ENCODE data around the gene METAP2. TPM values are rescaled to one million over a fixed set of nuclear protein-coding genes. Genes with fewer than 3 reads are reported as not detected.

Gene METAP2
- total and polyA plus RNA-seq, 2 of the 8 experiments (the other 6 are each of a cell fraction or from before 2014, with no cell fraction given): 41.3 to 114 TPM

- no peak for TF ChIP-seq KDM4A (IDR thresholded peaks at IDR 0.05; ENCODE audit: low read depth, low read length, severe bottlenecking)
- TF ChIP-seq CREB1 (IDR thresholded peaks at IDR 0.05): no peak
Observed at GRCh38 chr12:95465275-95465674, 8.7 kb upstream of the METAP2 start (continued).

Data from H1 (cell line).